Kidney (tissue), 14 donors: ENCODE data around the gene SLC23A2. TPM values are rescaled to one million over a fixed set of nuclear protein-coding genes. Genes with fewer than 3 reads are reported as not detected.

Experiments
- DNase-seq, 5 donors: peaks; one replicate each; pipeline ENCODE4 v3.0.0-alpha.2; 2013 to 2020
- FAIRE-seq: peaks from 2 replicates; lab custom pipeline; 2012; peaks lifted over from hg19 to GRCh38; lab: Jason Lieb, UNC
- H3K27ac ChIP-seq, 2 donors: one replicate each; pipeline ENCODE4 v1.7.0; 2013; ENCODE audit warnings: low read depth in 2 of 2, low read length in 2 of 2, inconsistent platforms in 1 of 2
- H3K27me3 ChIP-seq: one replicate; pipeline ENCODE4 v1.7.1; 2013; ENCODE audit warnings: low read length, inconsistent platforms; ENCODE audit not compliant: control insufficient read depth, insufficient read depth
- H3K36me3 ChIP-seq, 3 donors: one replicate each; pipeline versions ENCODE4 v1.7.0 to v1.7.1; 2013; ENCODE audit warnings: low read length in 3 of 3, control low read depth in 1 of 3, inconsistent platforms in 1 of 3; ENCODE audit not compliant: insufficient read depth in 3 of 3, control insufficient read depth in 2 of 3
- H3K4me1 ChIP-seq, 3 donors: one replicate each; pipeline versions ENCODE4 v1.7.0 to v1.7.1; 2013; ENCODE audit warnings: low read length in 3 of 3, inconsistent platforms in 1 of 3, low read depth in 1 of 3; ENCODE audit not compliant: control insufficient read depth in 2 of 3, insufficient read depth in 2 of 3
- H3K4me3 ChIP-seq, 3 donors: one replicate each; pipeline versions ENCODE4 v1.7.0 to v1.8.1; 2013; ENCODE audit warnings: low read length in 3 of 3, control low read depth in 1 of 3, inconsistent platforms in 1 of 3
- H3K9ac ChIP-seq, 3 donors: one replicate each; pipeline versions ENCODE4 v1.7.0 to v1.7.1; 2013; ENCODE audit warnings: low read length in 3 of 3, control low read depth in 1 of 3, inconsistent platforms in 1 of 3
- H3K9me3 ChIP-seq, 3 donors: one replicate each; pipeline versions ENCODE4 v1.7.0 to v1.7.1; 2013; ENCODE audit warnings: low read length in 3 of 3, control low read depth in 1 of 3, inconsistent platforms in 1 of 3; ENCODE audit not compliant: control insufficient read depth in 2 of 3, insufficient read depth in 1 of 3
- intact Hi-C: fragments of 100-400 bp; cut with DNase I; formaldehyde crosslinking; loops from one replicate; pipeline ENCODE4 v1.11.1; 2022
- polyA plus RNA-seq: library from polyadenylated mRNA; stranded (reverse); fragments of 350-450 nt; fragmentation: Illumina TruSeq; extraction: RNeasy Lipid Tissue Mini Kit (QIAGEN cat#74804); gene quantifications from one replicate; pipeline ENCODE4 v1.2.3, GENCODE V29; 2014; ENCODE audit warnings: low read depth, low replicate concordance; ENCODE audit not compliant: insufficient read depth
- total RNA-seq: library from RNA; stranded (reverse); fragmentation: NEBNext Ultra II Directional; extraction: Animal tissue kit (Norgen Biotek cat#: 25700); gene quantifications from one replicate; pipeline ENCODE4 v1.2.1, GENCODE V29; 2021
- TF ChIP-seq, protein P1 (sequence below): IDR thresholded peaks from 3 replicates; pipeline ENCODE4 v1.5.1; 2012; ENCODE audit warnings: mild to moderate bottlenecking, moderate library complexity, borderline replicate concordance; ENCODE audit not compliant: insufficient read depth; ENCODE audit errors: extremely low read depth
- donor health status: control.
- donor health status: control.
- donor health status: control.
- donor health status: control.
- donor health status: control.
- donor health status: DM: yes; HTN: yes; CAD: no.
- donor health status: Normal renal cell carcinoma (clear cell type).

The SLC23A2 gene
- total and polyA plus RNA-seq, 2 donors from 2014 or later: 4.8 to 20.5 TPM

DNA sequence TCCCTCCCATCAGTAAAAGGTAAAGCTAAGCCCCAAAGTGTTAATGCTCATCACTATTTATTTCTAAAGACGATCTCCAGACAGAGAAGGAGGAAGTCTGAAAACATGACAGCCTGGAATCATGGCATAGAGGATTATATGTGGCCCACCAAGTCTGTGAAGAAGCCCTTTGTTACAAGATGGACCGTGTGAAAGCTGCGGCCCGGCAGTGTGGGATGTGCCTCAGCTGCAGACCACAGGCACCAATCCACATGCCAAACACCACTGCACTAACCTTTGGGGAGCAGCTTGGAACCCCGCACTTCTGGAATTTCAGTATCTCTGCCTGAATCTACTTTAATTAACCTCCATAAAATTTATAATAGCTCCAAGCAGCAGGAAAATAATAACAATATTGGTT lies 90.4 kb downstream of the SLC23A2 start:
- no peak overlapping the region for H3K9ac ChIP-seq
- H3K36me3 ChIP-seq: no peaks in the 10 kb centered on the region
- no peak overlapping the region for H3K4me3 ChIP-seq
- no peaks in the 10 kb centered on the region for H3K27me3 ChIP-seq
- no peaks in the 10 kb centered on the region for H3K9me3 ChIP-seq
- no peak for DNase-seq
- no peak overlapping the region for H3K27ac ChIP-seq
- no peak for FAIRE-seq
- no peaks in the 10 kb centered on the region for H3K4me1 ChIP-seq
- TF ChIP-seq, protein P1, sequence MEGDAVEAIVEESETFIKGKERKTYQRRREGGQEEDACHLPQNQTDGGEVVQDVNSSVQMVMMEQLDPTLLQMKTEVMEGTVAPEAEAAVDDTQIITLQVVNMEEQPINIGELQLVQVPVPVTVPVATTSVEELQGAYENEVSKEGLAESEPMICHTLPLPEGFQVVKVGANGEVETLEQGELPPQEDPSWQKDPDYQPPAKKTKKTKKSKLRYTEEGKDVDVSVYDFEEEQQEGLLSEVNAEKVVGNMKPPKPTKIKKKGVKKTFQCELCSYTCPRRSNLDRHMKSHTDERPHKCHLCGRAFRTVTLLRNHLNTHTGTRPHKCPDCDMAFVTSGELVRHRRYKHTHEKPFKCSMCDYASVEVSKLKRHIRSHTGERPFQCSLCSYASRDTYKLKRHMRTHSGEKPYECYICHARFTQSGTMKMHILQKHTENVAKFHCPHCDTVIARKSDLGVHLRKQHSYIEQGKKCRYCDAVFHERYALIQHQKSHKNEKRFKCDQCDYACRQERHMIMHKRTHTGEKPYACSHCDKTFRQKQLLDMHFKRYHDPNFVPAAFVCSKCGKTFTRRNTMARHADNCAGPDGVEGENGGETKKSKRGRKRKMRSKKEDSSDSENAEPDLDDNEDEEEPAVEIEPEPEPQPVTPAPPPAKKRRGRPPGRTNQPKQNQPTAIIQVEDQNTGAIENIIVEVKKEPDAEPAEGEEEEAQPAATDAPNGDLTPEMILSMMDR: no peak
- intact Hi-C loops: no loop called here

GRCh38 chr20:4905613-4906012 lies 95.7 kb downstream of the SLC23A2 start:
- Histone ChIP-seq H3K9me3 (no peaks in the 10 kb centered on the region), H3K4me1 (no peaks in the 10 kb centered on the region), H3K27ac (no peak overlapping the region), H3K27me3 (no peaks in the 10 kb centered on the region), H3K4me3 (no peak overlapping the region), H3K36me3 (no peaks in the 10 kb centered on the region), H3K9ac (no peak overlapping the region)
- intact Hi-C loops: no loop called here
- TF ChIP-seq, protein P1: no peak
- no peak for FAIRE-seq
- no peak for DNase-seq

DNA sequence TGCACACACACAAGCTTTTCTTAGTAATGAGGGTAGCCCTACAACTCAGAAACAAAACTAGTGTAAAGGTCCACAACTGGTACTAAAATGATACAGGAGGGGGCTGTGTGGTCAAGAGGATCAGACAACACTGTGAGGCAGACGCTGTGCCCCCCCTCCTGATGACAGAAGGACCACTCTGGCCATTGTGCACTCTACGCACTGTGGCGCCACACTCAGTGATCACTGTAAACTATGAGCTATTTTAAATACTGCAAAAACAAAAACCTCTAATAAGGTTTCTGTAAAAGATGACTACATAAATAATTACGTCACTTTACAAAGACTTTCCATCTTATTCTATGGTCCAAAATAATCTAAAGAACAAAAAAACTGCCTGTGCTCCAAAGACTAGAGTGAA lies 96.1 kb downstream of the SLC23A2 start:
- no peak overlapping the region for H3K9ac ChIP-seq
- no peak overlapping the region for H3K4me3 ChIP-seq
- no peak for FAIRE-seq
- no peaks in the 10 kb centered on the region for H3K9me3 ChIP-seq
- DNase-seq: no peak
- no peaks in the 10 kb centered on the region for H3K4me1 ChIP-seq
- no peak overlapping the region for H3K27ac ChIP-seq
- TF ChIP-seq, protein P1: no peak
- intact Hi-C loops: no loop called here
- H3K27me3 ChIP-seq: no peaks in the 10 kb centered on the region
- no peaks in the 10 kb centered on the region for H3K36me3 ChIP-seq

DNA sequence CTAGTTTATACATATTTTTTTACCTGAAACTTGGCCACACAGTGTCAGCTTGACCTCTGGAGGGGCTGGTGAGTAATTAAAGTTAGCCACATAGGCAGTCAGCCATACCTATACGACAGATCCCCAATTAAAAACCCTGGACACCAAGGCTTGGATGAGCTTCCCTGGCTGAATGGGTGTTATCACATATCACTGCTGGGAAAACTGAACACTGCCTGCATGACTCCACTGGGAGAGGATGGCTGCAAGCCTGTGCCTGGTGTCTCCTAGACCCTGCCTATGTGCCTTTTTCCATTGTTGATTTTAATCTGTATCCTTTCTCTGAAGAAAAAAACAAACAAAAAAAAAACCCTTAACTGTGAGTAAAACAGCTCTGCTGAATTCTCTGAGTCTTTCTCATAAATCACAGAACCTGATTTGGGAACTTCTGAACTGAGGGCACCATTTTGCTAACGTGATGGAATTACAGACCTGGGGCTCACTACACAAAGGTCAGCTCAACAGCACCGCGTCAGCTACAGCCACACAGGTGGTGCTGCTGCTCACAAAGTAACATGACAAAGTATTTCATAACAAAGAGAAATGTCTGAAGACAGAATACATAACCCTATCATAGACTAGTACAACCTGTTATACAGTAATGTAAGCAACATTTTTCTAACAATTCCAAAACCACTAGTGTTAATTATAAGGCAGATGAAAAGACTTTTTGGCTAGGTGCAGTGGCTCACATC lies 97.0 kb downstream of the SLC23A2 start:
- H3K27ac ChIP-seq: no peak overlapping the region
- no peak for DNase-seq
- H3K36me3 ChIP-seq: peaks cover 0 to 2% (median 0%) of the 10 kb centered on the region in 3 donors
- FAIRE-seq: no peak
- no peaks in the 10 kb centered on the region for H3K4me1 ChIP-seq
- TF ChIP-seq, protein P1: no peak
- intact Hi-C loops: no loop called here
- H3K9me3 ChIP-seq: no peaks in the 10 kb centered on the region
- H3K27me3 ChIP-seq: no peaks in the 10 kb centered on the region
- H3K4me3 ChIP-seq: no peak overlapping the region
- no peak overlapping the region for H3K9ac ChIP-seq
